NCI-H1092 (cell line): ENCODE data around the gene ZNF93.
"Not testable (repeated sequence)": the region's sequence is repeated elsewhere in the genome, so short reads cannot be mapped to it uniquely, and the experiment has no call there.

ENCODE experiments used
- DNase-seq: peaks from one replicate; lab custom pipeline; 2025; lab: John Stamatoyannopoulos, UW

Gene ZNF93

GRCh38 chr19:19938449-19938848, 37.7 kb downstream of the ZNF93 start:
- DNase-seq = no peak

GRCh38 chr19:19943848-19944582, 43.3 kb downstream of the ZNF93 start:
- no peak for DNase-seq

- no peak for DNase-seq
Observed at GRCh38 chr19:19944583-19944880, 43.8 kb downstream of the ZNF93 start.

- DNase-seq = no peak
Observed at GRCh38 chr19:19946226-19946625, 45.5 kb downstream of the ZNF93 start.

- DNase-seq = no peak
Observed at GRCh38 chr19:19948800-19949199, 48.1 kb downstream of the ZNF93 start.

GRCh38 chr19:19955208-19955607, 54.5 kb downstream of the ZNF93 start:
- no peak for DNase-seq

- no peak for DNase-seq
Observed at GRCh38 chr19:19956434-19957075, 55.8 kb downstream of the ZNF93 start.

GRCh38 chr19:19957766-19958165, 57.0 kb downstream of the ZNF93 start:
- DNase-seq = not testable (repeated sequence)

GRCh38 chr19:19959151-19959799, 58.5 kb downstream of the ZNF93 start:
- peak; percentile 31 for DNase-seq

GRCh38 chr19:19964416-19964815, 63.7 kb downstream of the ZNF93 start:
- no peak for DNase-seq

- not testable (repeated sequence) for DNase-seq
Observed at GRCh38 chr19:19966126-19966525, 65.4 kb downstream of the ZNF93 start.

- DNase-seq = no peak
Observed at GRCh38 chr19:19966862-19967261, 66.1 kb downstream of the ZNF93 start.
